IMR-90 (cell line): ENCODE measurements around the gene NUDCD3.

ENCODE experiments used
- CEBPB ChIP-seq: IDR thresholded peaks from 2 replicates; pipeline ENCODE4 v1.6.1; 2012; ENCODE audit warnings: low read depth, low read length, improper control_type of control experiment
- CHD1 ChIP-seq: IDR thresholded peaks from 2 replicates; pipeline ENCODE4 v1.6.1; 2012; ENCODE audit warnings: low read depth, low read length, improper control_type of control experiment
- MAFK ChIP-seq: IDR thresholded peaks from 2 replicates; pipeline ENCODE4 v1.6.1; 2012; ENCODE audit warnings: low read depth, low read length, improper control_type of control experiment
- MAZ ChIP-seq: IDR thresholded peaks from 2 replicates; pipeline ENCODE4 v1.6.1; 2012; ENCODE audit warnings: low read depth, mild to moderate bottlenecking, low read length, improper control_type of control experiment, moderate library complexity, borderline replicate concordance
- POLR2A ChIP-seq: IDR thresholded peaks from 2 replicates; pipeline ENCODE4 v1.6.1; 2012; ENCODE audit warnings: mild to moderate bottlenecking, low read depth, low read length
- RAD21 ChIP-seq: IDR thresholded peaks from 2 replicates; pipeline ENCODE4 v1.6.1; 2012; ENCODE audit warnings: low read length, improper control_type of control experiment
- RCOR1 ChIP-seq: IDR thresholded peaks from 2 replicates; pipeline ENCODE4 v1.6.1; 2012; ENCODE audit warnings: mild to moderate bottlenecking, low read length, improper control_type of control experiment; ENCODE audit not compliant: insufficient replicate concordance
- RFX5 ChIP-seq: IDR thresholded peaks from 2 replicates; pipeline ENCODE4 v1.8.0; 2012; ENCODE audit warnings: low read depth, mild to moderate bottlenecking, low read length, moderate library complexity
- SMC3 ChIP-seq: fragments of 150-350 bp; IDR thresholded peaks from 2 replicates; pipeline ENCODE4 v1.6.1; 2016; ENCODE audit warnings: low read depth, mild to moderate bottlenecking, antibody characterized with exemption, low read length, moderate library complexity
- TF ChIP-seq, protein P1 (sequence below): conservative IDR thresholded peaks from 2 replicates; pipeline ENCODE4 v1.5.1; 2012; ENCODE audit warnings: mild to moderate bottlenecking, low read depth, low read length, improper control_type of control experiment
- TF ChIP-seq, protein P2 (sequence below): fragments of 150-350 bp; IDR thresholded peaks from 2 replicates; pipeline ENCODE4 v1.6.1; 2016; ENCODE audit warnings: low read depth, mild to moderate bottlenecking, low read length, moderate library complexity, borderline replicate concordance
- TF ChIP-seq, protein P3 (sequence below): fragments of 150-350 bp; IDR thresholded peaks from 2 replicates; pipeline ENCODE4 v1.6.1; 2017; ENCODE audit warnings: mild to moderate bottlenecking, antibody characterized with exemption, low read length, low read depth

DNA sequence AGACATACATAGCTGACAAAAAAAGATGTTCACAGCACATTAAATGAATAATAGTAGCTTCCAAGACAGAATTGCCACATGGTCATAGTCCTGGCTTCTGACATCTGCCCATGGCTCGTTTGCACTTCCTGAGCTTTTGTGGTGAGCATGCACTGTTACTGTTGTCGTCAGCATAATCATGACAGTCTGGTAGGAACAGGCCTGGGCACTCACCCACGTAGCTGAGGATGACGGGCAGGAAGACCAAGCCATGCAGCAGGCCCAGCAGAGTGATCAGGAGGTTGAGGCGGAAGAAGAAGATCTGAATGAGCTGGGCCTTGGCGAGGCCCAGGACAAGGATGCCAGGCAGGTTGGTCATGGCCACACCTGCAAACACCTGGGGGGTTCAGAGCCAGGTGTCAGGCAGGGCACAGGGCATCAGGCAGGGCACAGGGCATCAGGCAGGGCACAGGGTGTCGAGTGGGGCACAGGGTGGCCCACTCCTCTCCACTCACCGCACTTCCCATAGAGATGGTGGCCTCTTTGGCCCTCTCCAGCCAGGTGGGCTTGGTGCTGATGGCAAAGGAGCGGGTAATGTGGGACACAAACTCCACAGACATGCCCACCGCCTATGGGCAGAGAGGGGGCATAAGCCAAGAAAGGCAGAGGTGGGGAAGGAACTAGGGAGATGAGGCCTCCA, 25.3 kb upstream of the NUDCD3 start:
- TF ChIP-seq POLR2A (no peak), CHD1 (no peak), RCOR1 (no peak), RFX5 (no peak), RAD21 (no peak), MAFK (no peak), MAZ (no peak), SMC3 (no peak), CEBPB (no peak)
- TF ChIP-seq, protein P1, sequence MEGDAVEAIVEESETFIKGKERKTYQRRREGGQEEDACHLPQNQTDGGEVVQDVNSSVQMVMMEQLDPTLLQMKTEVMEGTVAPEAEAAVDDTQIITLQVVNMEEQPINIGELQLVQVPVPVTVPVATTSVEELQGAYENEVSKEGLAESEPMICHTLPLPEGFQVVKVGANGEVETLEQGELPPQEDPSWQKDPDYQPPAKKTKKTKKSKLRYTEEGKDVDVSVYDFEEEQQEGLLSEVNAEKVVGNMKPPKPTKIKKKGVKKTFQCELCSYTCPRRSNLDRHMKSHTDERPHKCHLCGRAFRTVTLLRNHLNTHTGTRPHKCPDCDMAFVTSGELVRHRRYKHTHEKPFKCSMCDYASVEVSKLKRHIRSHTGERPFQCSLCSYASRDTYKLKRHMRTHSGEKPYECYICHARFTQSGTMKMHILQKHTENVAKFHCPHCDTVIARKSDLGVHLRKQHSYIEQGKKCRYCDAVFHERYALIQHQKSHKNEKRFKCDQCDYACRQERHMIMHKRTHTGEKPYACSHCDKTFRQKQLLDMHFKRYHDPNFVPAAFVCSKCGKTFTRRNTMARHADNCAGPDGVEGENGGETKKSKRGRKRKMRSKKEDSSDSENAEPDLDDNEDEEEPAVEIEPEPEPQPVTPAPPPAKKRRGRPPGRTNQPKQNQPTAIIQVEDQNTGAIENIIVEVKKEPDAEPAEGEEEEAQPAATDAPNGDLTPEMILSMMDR = no peak
- TF ChIP-seq, protein P2, sequence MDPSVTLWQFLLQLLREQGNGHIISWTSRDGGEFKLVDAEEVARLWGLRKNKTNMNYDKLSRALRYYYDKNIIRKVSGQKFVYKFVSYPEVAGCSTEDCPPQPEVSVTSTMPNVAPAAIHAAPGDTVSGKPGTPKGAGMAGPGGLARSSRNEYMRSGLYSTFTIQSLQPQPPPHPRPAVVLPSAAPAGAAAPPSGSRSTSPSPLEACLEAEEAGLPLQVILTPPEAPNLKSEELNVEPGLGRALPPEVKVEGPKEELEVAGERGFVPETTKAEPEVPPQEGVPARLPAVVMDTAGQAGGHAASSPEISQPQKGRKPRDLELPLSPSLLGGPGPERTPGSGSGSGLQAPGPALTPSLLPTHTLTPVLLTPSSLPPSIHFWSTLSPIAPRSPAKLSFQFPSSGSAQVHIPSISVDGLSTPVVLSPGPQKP = no peak
- TF ChIP-seq, protein P3, sequence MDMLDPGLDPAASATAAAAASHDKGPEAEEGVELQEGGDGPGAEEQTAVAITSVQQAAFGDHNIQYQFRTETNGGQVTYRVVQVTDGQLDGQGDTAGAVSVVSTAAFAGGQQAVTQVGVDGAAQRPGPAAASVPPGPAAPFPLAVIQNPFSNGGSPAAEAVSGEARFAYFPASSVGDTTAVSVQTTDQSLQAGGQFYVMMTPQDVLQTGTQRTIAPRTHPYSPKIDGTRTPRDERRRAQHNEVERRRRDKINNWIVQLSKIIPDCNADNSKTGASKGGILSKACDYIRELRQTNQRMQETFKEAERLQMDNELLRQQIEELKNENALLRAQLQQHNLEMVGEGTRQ = no peak
